Caco-2 (cell line): ENCODE measurements around the gene S100A5. TPM values are rescaled to one million over a fixed set of nuclear protein-coding genes. Genes with fewer than 3 reads are reported as not detected.

Experiments
- BruUV-seq: library from RNA; stranded (reverse); fragments of 400-500 nt; replicated peaks from 2 replicates; lab custom pipeline; 2021; lab: Mats Ljungman, UMichigan
- CTCF ChIA-PET: fragments of 300-600 bp; sonication (Branson Sonifier 250); formaldehyde crosslinking; loops from one replicate; lab custom pipeline; 2022; ENCODE audit warnings: antibody characterized with exemption; lab: Charles Lee
- POLR2A ChIA-PET: fragments of 300-600 bp; sonication (Branson Sonifier 250); formaldehyde crosslinking; loops from one replicate; lab custom pipeline; 2022; ENCODE audit warnings: antibody characterized with exemption; lab: Charles Lee
- DNase-seq, 2 experiments: peaks; one replicate each; pipeline versions ENCODE4 v3.0.0 to v3.0.0-alpha.2; 2020 to 2022
- H3K27me3 ChIP-seq: replicated peaks from 2 replicates; pipeline ENCODE4 v1.6.0; 2011; ENCODE audit warnings: low read length; ENCODE audit not compliant: control insufficient read depth, insufficient read depth
- H3K36me3 ChIP-seq: 2 replicates; pipeline ENCODE4 v1.5.1; 2011; ENCODE audit warnings: low read length; ENCODE audit not compliant: control insufficient read depth, insufficient read depth
- H3K4me1 ChIP-seq: fragments of 250-450 bp; sonication (Bioruptor Pico); 2 replicates; pipeline ENCODE4 v1.5.1; 2020; ENCODE audit warnings: mild to moderate bottlenecking
- H3K4me3 ChIP-seq: 2 replicates; pipeline ENCODE4 v1.5.1; 2011; ENCODE audit warnings: low read depth, mild to moderate bottlenecking, control low read depth, low read length
- H3K9me3 ChIP-seq: fragments of 250-450 bp; sonication (Bioruptor Pico); 2 replicates; pipeline ENCODE4 v1.5.1; 2020; ENCODE audit warnings: mild to moderate bottlenecking, moderate library complexity
- H3K27ac Mint-ChIP-seq: one replicate; pipeline ENCODE4 v1.8.0; 2022; ENCODE audit warnings: mixed read lengths; ENCODE audit not compliant: unreplicated experiment
- H3K27me3 Mint-ChIP-seq: one replicate; pipeline ENCODE4 v1.8.0; 2022; ENCODE audit warnings: mixed read lengths; ENCODE audit not compliant: insufficient read depth, unreplicated experiment
- H3K36me3 Mint-ChIP-seq: one replicate; pipeline ENCODE4 v1.8.0; 2022; ENCODE audit warnings: mild to moderate bottlenecking, mixed read lengths; ENCODE audit not compliant: insufficient read depth, unreplicated experiment
- H3K4me1 Mint-ChIP-seq: one replicate; pipeline ENCODE4 v1.8.0; 2022; ENCODE audit warnings: low read depth, mixed read lengths; ENCODE audit not compliant: unreplicated experiment
- H3K4me3 Mint-ChIP-seq: one replicate; pipeline ENCODE4 v1.8.0; 2022; ENCODE audit warnings: mild to moderate bottlenecking, moderate library complexity, mixed read lengths; ENCODE audit not compliant: unreplicated experiment
- H3K9me3 Mint-ChIP-seq: one replicate; pipeline ENCODE4 v1.8.0; 2022; ENCODE audit warnings: mixed read lengths; ENCODE audit not compliant: unreplicated experiment
- CTCF ChIP-seq, 2 experiments: fragments of 200-600 bp in 1 of 2; IDR thresholded peaks; 1 replicate in 1 of 2; 2 replicates in 1 of 2; pipeline versions ENCODE4 v1.5.1 to v1.8.0; 2011 to 2022; ENCODE audit warnings: antibody characterized with exemption in 1 of 2, control low read depth in 1 of 2, inconsistent platforms in 1 of 2, low read depth in 1 of 2, low read length in 1 of 2, mild to moderate bottlenecking in 1 of 2, moderate library complexity in 1 of 2; ENCODE audit not compliant: insufficient read depth in 1 of 2, severe bottlenecking in 1 of 2, unreplicated experiment in 1 of 2
- intact Hi-C: fragments of 100-400 bp; cut with micrococcal nuclease; formaldehyde crosslinking; loops from one replicate; pipeline ENCODE4 v1.10.0; 2022; ENCODE audit not compliant: unreplicated experiment
- total RNA-seq: library from RNA; stranded (reverse); gene quantifications from 2 replicates; pipeline ENCODE4 v1.2.3, GENCODE V29; 2022

The S100A5 gene
- total RNA-seq, 1 experiment from 2014 or later = not detected

- Mint-ChIP-seq H3K27ac (no peak overlapping the region), H3K36me3 (no peaks in the 10 kb centered on the region), H3K9me3 (no peaks in the 10 kb centered on the region), H3K27me3 (no peaks in the 10 kb centered on the region), H3K4me3 (no peak overlapping the region), H3K4me1 (no peaks in the 10 kb centered on the region)
- H3K27me3 ChIP-seq = no peaks in the 10 kb centered on the region
- H3K9me3 ChIP-seq = no peaks in the 10 kb centered on the region
- POLR2A ChIA-PET = no interaction called here
- TF ChIP-seq CTCF (IDR thresholded peaks at IDR 0.05; ENCODE audit: insufficient read depth in 1 of 2, low read depth in 1 of 2, low read length in 1 of 2, severe bottlenecking in 1 of 2, unreplicated experiment in 1 of 2) = no peak
- intact Hi-C loops = no loop called here
- H3K4me3 ChIP-seq = no peak overlapping the region
- CTCF ChIA-PET = interaction anchor here (0.7 kb wide), 1 partner anchor 125 kb away, joined by 5 read pairs; no protein-coding TSS in a partner anchor
- no peak for DNase-seq
- no peaks in the 10 kb centered on the region; the same call in 1 of the 2 replicates for H3K4me1 ChIP-seq
- BruUV-seq = no TSS peak
- no peaks in the 10 kb centered on the region for H3K36me3 ChIP-seq
These were observed 17.1 kb upstream of the S100A5 start for GRCh38 chr1:153557877-153558276.

GRCh38 chr1:153556348-153556747 is 15.6 kb upstream of the S100A5 start:
- H3K4me1 ChIP-seq = no peaks in the 10 kb centered on the region; the same call in 1 of the 2 replicates
- intact Hi-C loops = no loop called here
- H3K9me3 ChIP-seq = no peaks in the 10 kb centered on the region
- peaks cover 9% of the 10 kb centered on the region for H3K4me1 Mint-ChIP-seq
- no peak overlapping the region for H3K4me3 ChIP-seq
- H3K4me3 Mint-ChIP-seq = no peak overlapping the region
- H3K36me3 Mint-ChIP-seq = no peaks in the 10 kb centered on the region
- no peak overlapping the region for H3K27ac Mint-ChIP-seq
- no peaks in the 10 kb centered on the region for H3K36me3 ChIP-seq
- H3K27me3 Mint-ChIP-seq = no peaks in the 10 kb centered on the region
- ChIA-PET POLR2A (no interaction called here), CTCF (no interaction called here)
- H3K9me3 Mint-ChIP-seq = no peaks in the 10 kb centered on the region
- no peak for DNase-seq
- TF ChIP-seq CTCF (IDR thresholded peaks at IDR 0.05; ENCODE audit: insufficient read depth in 1 of 2, low read depth in 1 of 2, low read length in 1 of 2, severe bottlenecking in 1 of 2, unreplicated experiment in 1 of 2) = no peak
- BruUV-seq = no TSS peak
- no peaks in the 10 kb centered on the region for H3K27me3 ChIP-seq

GRCh38 chr1:153553830-153554541 is 13.3 kb upstream of the S100A5 start:
- Histone ChIP-seq H3K36me3 (no peaks in the 10 kb centered on the region), H3K27me3 (no peaks in the 10 kb centered on the region), H3K4me1 (peaks cover 22% of the 10 kb centered on the region), H3K4me3 (no peak overlapping the region), H3K9me3 (no peaks in the 10 kb centered on the region)
- Mint-ChIP-seq H3K4me1 (peaks cover 23% of the 10 kb centered on the region), H3K27ac (no peak overlapping the region), H3K27me3 (no peaks in the 10 kb centered on the region), H3K4me3 (no peak overlapping the region), H3K9me3 (no peaks in the 10 kb centered on the region), H3K36me3 (no peaks in the 10 kb centered on the region)
- ChIA-PET CTCF (no interaction called here), POLR2A (no interaction called here)
- no peak for DNase-seq
- intact Hi-C loops = no loop called here
- no TSS peak for BruUV-seq
- no peak for TF ChIP-seq CTCF (IDR thresholded peaks at IDR 0.05; ENCODE audit: insufficient read depth in 1 of 2, low read depth in 1 of 2, low read length in 1 of 2, severe bottlenecking in 1 of 2, unreplicated experiment in 1 of 2)
